Measurements from ENCODE around the gene POTEF.
"Not testable (repeated sequence)": the region's sequence is repeated elsewhere in the genome, so short reads cannot be mapped to it uniquely, and the experiment has no call there.

POTEF gene

GRCh38 chr2:130142396-130143265 is 13.6 kb upstream of the POTEF start:
- H3K9ac ChIP-seq (ENCODE audit: low read length); H4K8ac ChIP-seq (ENCODE audit: low read depth, low read length); H2AK5ac ChIP-seq (ENCODE audit: low read length); H2BK15ac ChIP-seq (replicated peaks; ENCODE audit: low read depth); H3K56ac ChIP-seq (ENCODE audit: low read length); H2BK120ac ChIP-seq (ENCODE audit: low read depth, low read length); H3K4me1 ChIP-seq (ENCODE audit: control insufficient read depth, low read depth, low read length); H3K36me3 ChIP-seq (ENCODE audit: control insufficient read depth, insufficient read depth, low read length); H4K5ac ChIP-seq (ENCODE audit: low read length); H3K18ac ChIP-seq (ENCODE audit: low read length); H2BK5ac ChIP-seq (ENCODE audit: low read length); H3K79me2 ChIP-seq (ENCODE audit: control insufficient read depth, insufficient read depth, low read length); H3K4me3 ChIP-seq (ENCODE audit: low read length); H3K27ac ChIP-seq (ENCODE audit: low read depth, low read length); DNase-seq; H3K4ac ChIP-seq (ENCODE audit: low read depth, low read length); H3K27me3 ChIP-seq (ENCODE audit: insufficient read depth, low read length, poor library complexity); H3K79me1 ChIP-seq (ENCODE audit: low read length); H3K4me2 ChIP-seq (ENCODE audit: low read length); H3K23ac ChIP-seq (ENCODE audit: low read length): not testable (repeated sequence)
- WGBS (ENCODE audit: extremely low coverage, insufficient coverage, low lambda C conversion rate) = no CpG with 5 or more reads among the region's 13 CpGs

- H3K23ac ChIP-seq (ENCODE audit: low read length); H3K27me3 ChIP-seq (ENCODE audit: insufficient read depth, low read length, poor library complexity); H3K4me3 ChIP-seq (ENCODE audit: low read length); H2BK5ac ChIP-seq (ENCODE audit: low read length); H3K79me2 ChIP-seq (ENCODE audit: control insufficient read depth, insufficient read depth, low read length); H3K27ac ChIP-seq (ENCODE audit: low read depth, low read length); DNase-seq; H2BK15ac ChIP-seq (replicated peaks; ENCODE audit: low read depth); H3K56ac ChIP-seq (ENCODE audit: low read length); H3K4ac ChIP-seq (ENCODE audit: low read depth, low read length); H4K5ac ChIP-seq (ENCODE audit: low read length); H3K9ac ChIP-seq (ENCODE audit: low read length); H2AK5ac ChIP-seq (ENCODE audit: low read length); H3K4me2 ChIP-seq (ENCODE audit: low read length); H3K18ac ChIP-seq (ENCODE audit: low read length); H3K4me1 ChIP-seq (ENCODE audit: control insufficient read depth, low read depth, low read length); H4K8ac ChIP-seq (ENCODE audit: low read depth, low read length); H2BK120ac ChIP-seq (ENCODE audit: low read depth, low read length); H3K36me3 ChIP-seq (ENCODE audit: control insufficient read depth, insufficient read depth, low read length); H3K79me1 ChIP-seq (ENCODE audit: low read length): not testable (repeated sequence)
- no CpG with 5 or more reads among the region's 22 CpGs for WGBS (ENCODE audit: extremely low coverage, insufficient coverage, low lambda C conversion rate)
These were observed 12.8 kb upstream of the POTEF start for GRCh38 chr2:130141645-130142370.

GRCh38 chr2:130141002-130141401 is 12.0 kb upstream of the POTEF start:
- H2BK15ac ChIP-seq (replicated peaks; ENCODE audit: low read depth); H2AK5ac ChIP-seq (ENCODE audit: low read length); H3K79me2 ChIP-seq (ENCODE audit: control insufficient read depth, insufficient read depth, low read length); H3K4me2 ChIP-seq (ENCODE audit: low read length); H3K4me1 ChIP-seq (ENCODE audit: control insufficient read depth, low read depth, low read length); H3K27me3 ChIP-seq (ENCODE audit: insufficient read depth, low read length, poor library complexity); H3K4me3 ChIP-seq (ENCODE audit: low read length); H3K56ac ChIP-seq (ENCODE audit: low read length); H4K8ac ChIP-seq (ENCODE audit: low read depth, low read length); H3K9ac ChIP-seq (ENCODE audit: low read length); H3K36me3 ChIP-seq (ENCODE audit: control insufficient read depth, insufficient read depth, low read length); H3K4ac ChIP-seq (ENCODE audit: low read depth, low read length); H3K23ac ChIP-seq (ENCODE audit: low read length); H2BK5ac ChIP-seq (ENCODE audit: low read length); H3K18ac ChIP-seq (ENCODE audit: low read length); DNase-seq; H3K27ac ChIP-seq (ENCODE audit: low read depth, low read length); H2BK120ac ChIP-seq (ENCODE audit: low read depth, low read length); H3K79me1 ChIP-seq (ENCODE audit: low read length); H4K5ac ChIP-seq (ENCODE audit: low read length): not testable (repeated sequence)
- no CpG with 5 or more reads among the region's 6 CpGs for WGBS (ENCODE audit: extremely low coverage, insufficient coverage, low lambda C conversion rate)

GRCh38 chr2:130140516-130140915 is 11.5 kb upstream of the POTEF start:
- H3K79me1 ChIP-seq (ENCODE audit: low read length); H2BK5ac ChIP-seq (ENCODE audit: low read length); H3K36me3 ChIP-seq (ENCODE audit: control insufficient read depth, insufficient read depth, low read length); H3K27ac ChIP-seq (ENCODE audit: low read depth, low read length); DNase-seq; H3K23ac ChIP-seq (ENCODE audit: low read length); H3K4me2 ChIP-seq (ENCODE audit: low read length); H3K18ac ChIP-seq (ENCODE audit: low read length); H3K4me3 ChIP-seq (ENCODE audit: low read length); H3K27me3 ChIP-seq (ENCODE audit: insufficient read depth, low read length, poor library complexity); H3K4me1 ChIP-seq (ENCODE audit: control insufficient read depth, low read depth, low read length); H3K4ac ChIP-seq (ENCODE audit: low read depth, low read length); H4K8ac ChIP-seq (ENCODE audit: low read depth, low read length); H3K9ac ChIP-seq (ENCODE audit: low read length); H2BK15ac ChIP-seq (replicated peaks; ENCODE audit: low read depth); H3K56ac ChIP-seq (ENCODE audit: low read length); H3K79me2 ChIP-seq (ENCODE audit: control insufficient read depth, insufficient read depth, low read length); H2AK5ac ChIP-seq (ENCODE audit: low read length); H2BK120ac ChIP-seq (ENCODE audit: low read depth, low read length); H4K5ac ChIP-seq (ENCODE audit: low read length): not testable (repeated sequence)
- no CpG with 5 or more reads among the region's 7 CpGs for WGBS (ENCODE audit: extremely low coverage, insufficient coverage, low lambda C conversion rate)

- not testable (repeated sequence) for H3K23ac ChIP-seq (ENCODE audit: low read length); H3K79me1 ChIP-seq (ENCODE audit: low read length); H3K18ac ChIP-seq (ENCODE audit: low read length); DNase-seq; H3K56ac ChIP-seq (ENCODE audit: low read length); H3K36me3 ChIP-seq (ENCODE audit: control insufficient read depth, insufficient read depth, low read length); H2BK120ac ChIP-seq (ENCODE audit: low read depth, low read length); H2BK5ac ChIP-seq (ENCODE audit: low read length); H3K4me2 ChIP-seq (ENCODE audit: low read length); H2AK5ac ChIP-seq (ENCODE audit: low read length); H3K4ac ChIP-seq (ENCODE audit: low read depth, low read length); H3K4me1 ChIP-seq (ENCODE audit: control insufficient read depth, low read depth, low read length); H3K79me2 ChIP-seq (ENCODE audit: control insufficient read depth, insufficient read depth, low read length); H4K8ac ChIP-seq (ENCODE audit: low read depth, low read length); H4K5ac ChIP-seq (ENCODE audit: low read length); H3K4me3 ChIP-seq (ENCODE audit: low read length); H3K27ac ChIP-seq (ENCODE audit: low read depth, low read length); H3K27me3 ChIP-seq (ENCODE audit: insufficient read depth, low read length, poor library complexity); H3K9ac ChIP-seq (ENCODE audit: low read length); H2BK15ac ChIP-seq (replicated peaks; ENCODE audit: low read depth)
- no CpG with 5 or more reads among the region's 30 CpGs for WGBS (ENCODE audit: extremely low coverage, insufficient coverage, low lambda C conversion rate)
These were observed 10.6 kb upstream of the POTEF start for GRCh38 chr2:130139331-130140280.
